ENCODE measurements around the gene EIF2S2.
"Not testable (repeated sequence)": the region's sequence is repeated elsewhere in the genome, so short reads cannot be mapped to it uniquely, and the experiment has no call there.

The EIF2S2 gene

DNA sequence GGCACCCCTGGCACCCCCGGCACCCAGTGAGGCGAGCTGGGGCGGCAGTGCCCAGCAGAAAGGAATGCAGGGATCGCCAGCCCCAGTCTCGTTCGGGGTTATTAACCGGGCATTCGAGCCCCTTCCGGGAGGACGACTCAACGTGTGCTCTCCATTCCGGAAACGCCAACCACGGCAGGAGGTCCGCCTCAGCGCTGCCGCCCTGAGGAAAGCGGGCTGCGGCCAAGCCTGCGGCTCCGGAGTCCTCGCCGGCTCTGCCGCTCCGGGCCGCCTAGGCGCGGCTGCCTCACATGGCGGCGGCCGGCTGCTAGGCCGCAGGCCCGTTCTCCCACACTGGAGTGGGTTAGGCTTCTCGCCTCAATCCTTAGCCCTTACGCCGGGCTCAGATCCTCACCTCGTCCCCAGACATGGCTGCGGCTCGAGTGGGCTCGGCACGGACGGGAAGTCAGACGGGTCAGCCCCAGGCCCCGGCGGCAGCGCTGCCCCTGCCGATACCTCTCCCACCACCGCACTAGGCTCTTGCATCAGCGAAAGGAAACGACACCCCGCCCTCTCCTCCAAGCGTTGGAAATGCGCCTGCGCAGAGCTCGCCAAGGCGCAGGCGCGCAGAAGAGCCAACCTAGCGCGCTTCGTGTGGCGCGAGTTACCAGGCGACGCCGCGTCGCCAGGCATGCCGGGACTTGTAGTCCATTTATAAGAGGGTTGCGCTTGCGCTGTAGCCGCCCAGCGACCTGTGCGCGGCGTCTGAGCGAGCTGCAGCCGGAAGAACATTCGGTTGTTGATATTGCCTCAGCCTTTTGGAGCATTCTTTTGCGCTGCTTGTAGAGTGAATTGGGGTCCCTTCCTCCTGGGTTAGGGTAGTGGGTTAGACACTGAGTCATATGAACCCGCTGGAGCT lies at the start of gene EIF2S2:
TSS of gene EIF2S2 (minus strand) at position 542 of the 898 bp plus-strand sequence. CDS start at position 409, 133 bp downstream.
- DNase-seq = peak; percentile 98

GRCh38 chr20:34157697-34158096 lies 45.7 kb upstream of the EIF2S2 start:
- DNase-seq = not testable (repeated sequence)

GRCh38 chr20:34155836-34156235 lies 43.8 kb upstream of the EIF2S2 start:
- DNase-seq = no peak

GRCh38 chr20:34153169-34153568 lies 41.1 kb upstream of the EIF2S2 start:
- DNase-seq = not testable (repeated sequence)

- not testable (repeated sequence) for DNase-seq
Measured at GRCh38 chr20:34152073-34152472, 40.0 kb upstream of the EIF2S2 start.

- no peak for DNase-seq
Measured at GRCh38 chr20:34150306-34151000, 38.4 kb upstream of the EIF2S2 start.

- DNase-seq = no peak
Measured at GRCh38 chr20:34145280-34145819, 33.3 kb upstream of the EIF2S2 start.

DNA sequence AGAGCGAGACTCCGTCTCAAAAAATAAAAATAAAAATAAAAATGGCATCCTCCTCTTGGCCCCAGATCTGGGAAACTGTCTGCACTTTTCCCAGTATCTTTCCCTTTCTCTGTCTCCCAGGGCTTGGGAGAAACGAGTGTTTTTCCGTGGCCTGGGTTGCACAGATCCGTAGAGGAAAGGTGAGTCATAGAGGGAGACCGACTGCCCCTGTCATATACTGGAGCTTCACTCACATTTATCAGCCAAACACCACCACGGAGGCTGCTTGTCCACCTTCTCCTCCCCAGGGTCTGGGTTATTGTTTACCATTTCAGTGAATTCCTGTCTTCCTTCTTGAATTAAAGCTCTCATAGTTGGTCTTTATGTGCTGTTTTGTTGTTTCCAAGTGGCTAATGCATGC lies 31.9 kb upstream of the EIF2S2 start:
- DNase-seq = no peak

DNA sequence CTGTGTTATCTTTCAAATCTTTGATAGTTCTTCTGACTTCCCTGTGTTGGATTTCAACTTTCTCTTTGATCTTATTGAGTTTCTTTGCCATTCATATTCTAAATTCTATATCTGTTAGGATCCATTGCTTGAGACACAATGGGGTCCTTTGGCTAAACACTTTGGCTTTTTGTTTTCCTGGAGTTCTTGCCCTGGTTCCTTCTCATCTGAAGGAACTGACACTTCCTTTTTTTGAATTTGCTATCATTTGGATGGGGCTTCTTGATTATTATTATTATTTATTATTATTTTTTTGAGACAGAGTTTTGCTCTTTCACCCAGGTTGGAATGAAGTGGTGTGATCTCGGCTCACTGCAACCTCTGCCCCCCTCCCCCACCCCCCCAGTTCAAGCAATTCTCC lies 30.1 kb upstream of the EIF2S2 start:
- no peak for DNase-seq

GRCh38 chr20:34141293-34141692 lies 29.2 kb upstream of the EIF2S2 start:
- no peak for DNase-seq

DNA sequence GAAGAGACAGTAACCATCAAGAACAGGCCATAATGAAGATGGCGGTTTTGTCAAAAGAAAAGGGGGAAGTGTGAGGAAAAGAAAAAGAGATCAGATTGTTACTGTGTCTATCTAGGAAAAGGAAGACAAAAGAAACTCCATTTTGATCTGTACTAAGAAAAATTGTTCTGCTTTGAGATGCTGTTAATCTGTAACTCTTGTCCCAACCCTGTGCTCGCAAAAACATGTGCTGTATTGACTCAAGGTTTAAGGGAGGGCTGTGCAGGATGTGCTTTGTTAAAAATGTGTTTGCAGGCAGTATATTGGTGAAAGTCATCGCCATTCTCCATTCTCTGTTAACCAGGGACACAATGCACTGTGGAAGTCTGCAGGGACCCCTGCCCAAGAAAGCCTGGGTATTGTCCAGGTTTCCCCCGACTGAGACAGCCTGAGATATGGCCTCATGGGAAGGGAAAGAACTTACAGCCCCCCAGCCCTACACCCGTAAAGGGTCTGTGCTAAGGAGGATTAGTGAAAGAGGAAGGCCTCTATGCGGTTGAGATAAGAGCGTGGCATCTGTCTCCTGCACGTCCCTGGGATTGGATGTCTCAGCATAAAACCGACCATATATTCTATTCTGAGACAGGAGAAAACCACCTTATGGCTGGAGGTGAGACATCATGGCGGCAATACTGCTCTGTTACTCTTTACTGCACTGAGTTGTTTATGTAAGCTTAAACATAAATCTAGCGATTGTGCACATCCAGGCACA lies 23.7 kb upstream of the EIF2S2 start:
- not testable (repeated sequence) for DNase-seq

DNA sequence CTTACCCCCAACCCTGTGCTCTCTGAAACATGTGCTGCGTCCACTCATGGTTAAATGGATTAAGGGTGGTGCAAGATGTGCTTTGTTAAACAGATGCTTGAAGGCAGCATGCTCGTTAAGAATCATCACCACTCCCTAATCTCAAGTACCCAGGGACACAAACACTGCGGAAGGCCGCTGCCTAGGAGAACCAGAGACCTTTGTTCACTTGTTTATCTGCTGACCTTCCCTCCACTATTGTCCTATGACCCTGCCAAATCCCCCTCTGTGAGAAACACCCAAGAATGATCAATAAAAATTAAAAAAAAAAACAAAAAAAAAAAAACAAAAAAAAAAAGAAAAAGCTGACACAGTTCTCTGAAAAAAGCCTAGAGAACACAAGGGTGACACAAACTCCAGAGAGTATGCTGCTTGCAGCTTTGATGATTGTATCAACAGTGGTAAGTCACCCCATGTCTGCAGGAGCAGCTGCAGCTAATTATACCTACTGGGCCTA lies 21.4 kb upstream of the EIF2S2 start:
- DNase-seq = not testable (repeated sequence)

GRCh38 chr20:34132943-34133342 lies 20.9 kb upstream of the EIF2S2 start:
- DNase-seq = not testable (repeated sequence)

GRCh38 chr20:34132491-34132890 lies 20.4 kb upstream of the EIF2S2 start:
- DNase-seq = not testable (repeated sequence)

GRCh38 chr20:34131491-34131890 lies 19.4 kb upstream of the EIF2S2 start:
- no peak for DNase-seq

DNA sequence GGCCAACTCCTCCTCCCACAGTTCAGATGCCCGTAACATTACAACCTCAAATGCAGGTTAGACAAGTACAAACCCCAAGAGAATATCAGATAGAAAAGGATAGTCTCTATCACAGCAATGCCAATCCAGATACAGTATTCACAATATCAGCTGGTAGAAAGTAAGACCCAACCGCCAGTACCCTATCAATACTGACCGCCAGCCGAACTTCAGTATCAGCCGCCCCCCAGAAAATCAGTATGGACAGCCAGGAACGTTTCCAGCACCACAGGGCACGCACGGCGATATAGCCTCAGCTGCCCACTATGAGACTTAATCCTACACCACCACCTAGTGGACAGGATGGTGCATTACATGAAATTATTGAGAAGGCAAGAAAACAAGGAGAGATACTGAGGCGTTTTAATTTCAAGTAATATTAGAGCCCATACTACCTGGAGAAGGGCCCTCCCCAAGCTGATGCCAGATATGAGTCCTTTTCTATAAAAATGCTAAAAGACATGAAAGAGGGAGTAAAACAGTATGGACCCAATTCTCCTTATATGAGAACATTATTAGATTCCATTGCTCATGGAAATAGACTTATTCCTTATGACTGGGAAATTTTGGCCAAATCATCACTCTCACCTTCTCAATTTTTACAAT lies 17.6 kb upstream of the EIF2S2 start:
- DNase-seq = peak; percentile 76

GRCh38 chr20:34127792-34128191 lies 15.7 kb upstream of the EIF2S2 start:
- no peak for DNase-seq

- no peak for DNase-seq
Measured at GRCh38 chr20:34124469-34125249, 12.6 kb upstream of the EIF2S2 start.

DNA sequence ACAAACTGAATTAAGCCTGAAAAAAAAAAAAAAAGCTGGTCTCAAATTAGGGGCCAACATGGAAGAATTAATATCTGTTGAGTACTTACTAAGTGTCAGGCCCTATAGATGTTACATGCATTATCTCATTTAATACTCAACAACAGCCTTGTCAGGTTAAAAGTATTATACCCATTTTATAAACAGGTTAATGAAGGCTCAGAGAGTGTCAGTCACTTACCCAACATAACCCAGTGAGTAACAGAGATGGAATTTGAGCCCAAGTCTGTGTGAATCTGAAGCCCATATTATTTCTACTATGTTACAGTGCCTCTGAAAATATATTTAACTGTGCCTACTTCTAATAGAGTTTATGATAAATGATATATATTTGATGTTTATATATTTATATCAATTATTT lies 11.3 kb upstream of the EIF2S2 start:
- no peak for DNase-seq

DNA sequence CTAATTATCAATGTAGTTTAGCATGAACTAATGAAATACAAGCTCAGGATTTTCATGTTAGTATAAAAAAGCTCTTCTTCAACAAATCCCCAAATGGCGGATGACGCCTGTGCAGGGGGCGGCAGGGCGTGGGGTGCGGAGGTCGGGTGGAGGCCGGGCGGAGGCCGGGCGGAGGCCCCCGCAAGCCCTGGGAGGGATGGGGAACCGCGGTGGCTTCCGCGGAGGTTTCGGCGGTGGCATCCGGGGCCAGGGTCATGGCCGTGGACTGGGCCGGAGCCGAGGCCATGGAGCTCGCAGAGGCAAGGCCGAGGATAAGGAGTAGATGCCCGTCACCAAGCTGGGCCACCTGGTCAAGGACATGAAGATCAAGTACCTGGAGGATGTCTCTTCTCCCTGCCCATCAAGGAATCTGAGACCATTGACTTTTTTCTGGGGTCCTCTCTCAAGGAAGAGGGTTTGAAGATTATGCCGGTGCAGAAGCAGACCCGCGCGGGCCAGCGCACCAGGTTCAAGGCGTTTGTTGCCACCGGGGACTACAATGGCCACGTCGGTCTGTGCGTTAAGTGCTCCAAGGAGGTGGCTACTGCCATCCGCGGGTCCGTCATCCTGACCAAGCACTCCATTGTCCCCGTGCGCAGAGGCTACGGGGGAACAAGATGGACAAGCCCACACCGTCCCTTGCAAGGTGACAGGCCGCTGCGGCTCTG lies 10.4 kb upstream of the EIF2S2 start:
- DNase-seq = no peak

DNA sequence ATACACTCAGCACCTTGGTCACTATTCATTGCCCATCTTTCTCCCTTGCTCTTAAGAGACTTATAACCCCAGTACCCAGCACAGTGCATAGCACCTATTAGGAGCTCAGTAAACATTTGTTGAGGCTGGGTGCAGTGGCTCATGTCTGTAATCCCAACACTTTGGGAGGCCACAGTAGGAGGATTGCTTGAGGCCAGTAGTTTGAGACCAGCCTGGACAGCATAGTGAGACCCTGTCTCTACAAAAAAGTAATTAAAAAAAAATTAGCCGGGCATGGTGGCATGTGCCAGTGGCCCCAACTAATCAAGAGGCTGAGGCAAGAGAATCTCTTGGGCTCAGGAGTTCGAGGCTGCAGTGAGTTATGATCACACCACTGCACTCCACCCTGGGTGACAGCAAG lies 8.2 kb upstream of the EIF2S2 start:
- no peak for DNase-seq

All from CD4-positive, alpha-beta T cell treated with Interleukin-4 for 4 hours (primary cell).